PC-9 (cell line): ENCODE data around the gene TAS1R1. TPM values are rescaled to one million over a fixed set of nuclear protein-coding genes. Genes with fewer than 3 reads are reported as not detected.

Experiments
- BruUV-seq: library from RNA; stranded (reverse); fragments of 400-500 nt; replicated peaks from 2 replicates; lab custom pipeline; 2021; lab: Mats Ljungman, UMichigan
- CTCF ChIA-PET: fragments of 300-600 bp; sonication (Branson Sonifier 250); formaldehyde crosslinking; loops from one replicate; lab custom pipeline; 2022; ENCODE audit warnings: antibody characterized with exemption; lab: Charles Lee
- POLR2A ChIA-PET: fragments of 300-600 bp; sonication (Branson Sonifier 250); formaldehyde crosslinking; loops from one replicate; lab custom pipeline; 2022; ENCODE audit warnings: antibody characterized with exemption; ENCODE audit not compliant: unreplicated experiment; lab: Charles Lee
- DNase-seq, 2 experiments: peaks; one replicate each; pipeline versions ENCODE4 v3.0.0 to v3.0.0-alpha.2; 2015 to 2022; ENCODE audit warnings: mixed read lengths in 1 of 2
- H2AFZ ChIP-seq: fragments of 200-600 bp; sonication (generic); 2 replicates; pipeline ENCODE4 v1.8.1; 2017; ENCODE audit warnings: antibody characterized with exemption
- H3F3A ChIP-seq: fragments of 200-600 bp; sonication (generic); 2 replicates; pipeline ENCODE4 v1.8.1; 2017; ENCODE audit warnings: antibody characterized with exemption, mild to moderate bottlenecking, low read depth; ENCODE audit not compliant: insufficient read depth
- H3K27ac ChIP-seq: fragments of 200-600 bp; sonication (generic); 2 replicates; pipeline ENCODE4 v1.6.1; 2016; ENCODE audit warnings: mixed run types
- H3K27me3 ChIP-seq: fragments of 200-600 bp; sonication (generic); 2 replicates; pipeline ENCODE4 v1.6.1; 2016; ENCODE audit warnings: low read depth, mixed run types; ENCODE audit not compliant: insufficient read depth
- H3K36me3 ChIP-seq: fragments of 200-600 bp; sonication (generic); 2 replicates; pipeline ENCODE4 v1.6.1; 2016; ENCODE audit warnings: low read depth, mixed run types
- H3K4me1 ChIP-seq: fragments of 200-600 bp; sonication (generic); replicated peaks from 2 replicates; pipeline ENCODE4 v1.6.1; 2016; ENCODE audit warnings: mixed run types; ENCODE audit not compliant: insufficient read depth
- H3K4me2 ChIP-seq: fragments of 200-600 bp; sonication (generic); 2 replicates; pipeline ENCODE4 v1.6.1; 2017; ENCODE audit warnings: mixed run types
- H3K4me3 ChIP-seq: fragments of 200-600 bp; sonication (generic); 2 replicates; pipeline ENCODE4 v1.6.1; 2016; ENCODE audit warnings: mixed run types
- H3K79me2 ChIP-seq: fragments of 200-600 bp; sonication (generic); 2 replicates; pipeline ENCODE4 v1.6.1; 2017; ENCODE audit warnings: low read depth, mixed run types
- H3K9me2 ChIP-seq: fragments of 200-600 bp; sonication (generic); 2 replicates; pipeline ENCODE4 v1.8.1; 2017; ENCODE audit warnings: mild to moderate bottlenecking; ENCODE audit not compliant: insufficient read depth
- H3K9me3 ChIP-seq: fragments of 200-600 bp; sonication (generic); 2 replicates; pipeline ENCODE4 v1.8.1; 2016; ENCODE audit warnings: low read depth; ENCODE audit not compliant: insufficient read depth
- H4K20me1 ChIP-seq: fragments of 200-600 bp; sonication (generic); 2 replicates; pipeline ENCODE4 v1.8.1; 2017; ENCODE audit not compliant: insufficient read depth
- EZH2 ChIP-seq: fragments of 200-600 bp; sonication (generic); IDR thresholded peaks from 2 replicates; pipeline ENCODE4 v1.8.0; 2017; ENCODE audit warnings: antibody characterized with exemption, low read depth
- intact Hi-C: fragments of 100-400 bp; cut with micrococcal nuclease; formaldehyde crosslinking; loops from one replicate; pipeline ENCODE4 v1.10.0; 2022; ENCODE audit not compliant: unreplicated experiment
- total RNA-seq: library from RNA; stranded (reverse); gene quantifications from 2 replicates; pipeline ENCODE4 v1.2.3, GENCODE V29; 2021
- TF ChIP-seq, protein P1 (sequence below): fragments of 200-600 bp; sonication (generic); conservative IDR thresholded peaks from 2 replicates; pipeline ENCODE4 v1.6.1; 2017; ENCODE audit warnings: mixed run types, antibody characterized with exemption, mild to moderate bottlenecking, moderate library complexity

Gene TAS1R1
- total RNA-seq, 1 experiment from 2014 or later = not detected

DNA sequence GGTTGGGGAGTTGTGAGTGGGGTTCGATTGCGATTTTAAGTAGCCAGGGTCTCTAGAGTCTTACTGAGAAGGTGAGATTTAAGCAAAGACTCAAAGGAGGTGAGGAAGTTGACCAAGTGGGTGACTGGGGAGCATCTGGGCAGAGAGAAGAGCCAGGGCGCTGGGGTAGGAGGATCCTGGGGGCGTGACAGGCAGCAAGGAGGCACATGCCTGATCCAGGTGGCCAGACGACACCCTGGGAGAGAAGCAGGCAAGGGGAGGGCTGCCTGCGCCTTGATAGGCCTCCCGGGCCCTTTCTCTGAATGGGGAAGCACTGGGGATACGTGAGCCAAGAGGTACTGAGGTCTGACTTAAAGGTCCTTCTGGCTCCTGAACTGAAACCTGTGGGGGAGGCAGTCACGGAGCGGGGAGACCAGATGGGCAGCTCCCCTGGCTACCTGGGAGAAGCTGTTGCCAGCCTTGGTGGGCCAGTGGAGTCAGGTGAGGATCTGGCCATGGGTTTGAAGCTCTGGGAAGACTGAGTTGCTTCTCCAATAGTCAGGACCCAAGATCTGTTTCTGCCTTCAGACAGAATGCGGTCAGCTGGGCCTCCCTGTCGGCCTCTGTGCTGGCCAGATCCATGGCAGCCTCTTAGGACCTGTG, 30.1 kb downstream of the TAS1R1 start:
- Histone ChIP-seq H3K27me3 (no peaks in the 10 kb centered on the region), H3K36me3 (no peaks in the 10 kb centered on the region), H3F3A (no peaks in the 10 kb centered on the region), H4K20me1 (no peaks in the 10 kb centered on the region), H3K4me3 (no peak overlapping the region), H3K4me1 (peaks cover 8% of the 10 kb centered on the region), H3K4me2 (no peak overlapping the region), H3K9me2 (no peaks in the 10 kb centered on the region), H3K79me2 (peaks cover 10% of the 10 kb centered on the region), H3K9me3 (no peaks in the 10 kb centered on the region), H2AFZ (no peak overlapping the region), H3K27ac (no peak overlapping the region)
- POLR2A ChIA-PET = no interaction called here
- CTCF ChIA-PET = no interaction called here
- intact Hi-C loops = no loop called here
- TF ChIP-seq, protein P1, sequence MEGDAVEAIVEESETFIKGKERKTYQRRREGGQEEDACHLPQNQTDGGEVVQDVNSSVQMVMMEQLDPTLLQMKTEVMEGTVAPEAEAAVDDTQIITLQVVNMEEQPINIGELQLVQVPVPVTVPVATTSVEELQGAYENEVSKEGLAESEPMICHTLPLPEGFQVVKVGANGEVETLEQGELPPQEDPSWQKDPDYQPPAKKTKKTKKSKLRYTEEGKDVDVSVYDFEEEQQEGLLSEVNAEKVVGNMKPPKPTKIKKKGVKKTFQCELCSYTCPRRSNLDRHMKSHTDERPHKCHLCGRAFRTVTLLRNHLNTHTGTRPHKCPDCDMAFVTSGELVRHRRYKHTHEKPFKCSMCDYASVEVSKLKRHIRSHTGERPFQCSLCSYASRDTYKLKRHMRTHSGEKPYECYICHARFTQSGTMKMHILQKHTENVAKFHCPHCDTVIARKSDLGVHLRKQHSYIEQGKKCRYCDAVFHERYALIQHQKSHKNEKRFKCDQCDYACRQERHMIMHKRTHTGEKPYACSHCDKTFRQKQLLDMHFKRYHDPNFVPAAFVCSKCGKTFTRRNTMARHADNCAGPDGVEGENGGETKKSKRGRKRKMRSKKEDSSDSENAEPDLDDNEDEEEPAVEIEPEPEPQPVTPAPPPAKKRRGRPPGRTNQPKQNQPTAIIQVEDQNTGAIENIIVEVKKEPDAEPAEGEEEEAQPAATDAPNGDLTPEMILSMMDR = no peak
- TF ChIP-seq EZH2 = no peak
- no peak for DNase-seq
- BruUV-seq = no TSS peak

GRCh38 chr1:6585841-6586240, 30.7 kb downstream of the TAS1R1 start:
- H2AFZ ChIP-seq = no peak overlapping the region
- peaks cover 4% of the 10 kb centered on the region; the same call in 1 of the 2 replicates for H3K79me2 ChIP-seq
- no peak overlapping the region for H3K4me3 ChIP-seq
- H3F3A ChIP-seq = no peaks in the 10 kb centered on the region
- H3K27ac ChIP-seq = no peak overlapping the region
- no peaks in the 10 kb centered on the region for H3K9me3 ChIP-seq
- H3K36me3 ChIP-seq = no peaks in the 10 kb centered on the region
- POLR2A ChIA-PET = no interaction called here
- no peak for DNase-seq
- BruUV-seq = no TSS peak
- CTCF ChIA-PET = no interaction called here
- no peaks in the 10 kb centered on the region for H4K20me1 ChIP-seq
- no peaks in the 10 kb centered on the region for H3K27me3 ChIP-seq
- H3K4me2 ChIP-seq = no peak overlapping the region
- peaks cover 5% of the 10 kb centered on the region for H3K4me1 ChIP-seq
- no peaks in the 10 kb centered on the region for H3K9me2 ChIP-seq
- TF ChIP-seq, protein P1 = no peak
- no peak for TF ChIP-seq EZH2
- intact Hi-C loops = no loop called here

DNA sequence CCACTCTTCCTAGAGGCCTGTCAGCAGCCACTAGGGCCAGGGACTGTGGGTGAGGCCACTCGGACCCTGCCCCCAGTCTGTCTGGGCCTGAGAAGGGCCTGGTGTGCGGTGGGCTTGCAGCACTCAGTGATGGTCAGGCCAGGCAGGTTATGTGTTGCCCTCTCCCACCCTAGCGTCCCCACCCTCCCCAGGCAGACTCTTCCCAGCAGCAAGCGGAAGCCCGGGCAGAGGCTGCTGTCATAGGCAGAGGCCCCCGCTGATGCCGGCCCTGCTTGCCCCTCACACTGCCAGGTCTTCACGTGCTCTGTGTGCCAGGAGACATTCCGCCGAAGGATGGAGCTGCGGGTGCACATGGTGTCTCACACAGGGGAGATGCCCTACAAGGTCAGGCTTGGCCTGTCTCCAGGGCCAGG, 31.3 kb downstream of the TAS1R1 start:
- CTCF ChIA-PET = no interaction called here

More for the DNA sequence above, 31.3 kb downstream of the TAS1R1 start:
- Histone ChIP-seq H3K9me3 (no peaks in the 10 kb centered on the region), H3K27me3 (no peaks in the 10 kb centered on the region), H3K4me2 (no peak overlapping the region), H4K20me1 (no peaks in the 10 kb centered on the region), H3K79me2 (no peaks in the 10 kb centered on the region), H2AFZ (no peak overlapping the region), H3K9me2 (no peaks in the 10 kb centered on the region), H3K27ac (no peak overlapping the region), H3K4me1 (no peaks in the 10 kb centered on the region), H3K36me3 (no peaks in the 10 kb centered on the region), H3F3A (no peaks in the 10 kb centered on the region; the same call in 1 of the 2 replicates), H3K4me3 (no peak overlapping the region)
- POLR2A ChIA-PET = no interaction called here
- TF ChIP-seq, protein P1 = no peak
- TF ChIP-seq EZH2 = no peak
- DNase-seq = no peak
- intact Hi-C loops = no loop called here
- no TSS peak for BruUV-seq
